Right lobe of liver (tissue), 6 donors: ENCODE results near the gene GPR25. TPM values are rescaled to one million over a fixed set of nuclear protein-coding genes. Genes with fewer than 3 reads are reported as not detected.

Experiments used
- ATAC-seq, 4 donors: fragments of 200-7000 bp; cut with Tn5 transposase; one replicate each; pipeline ENCODE4 v1.9.1; 2020; ENCODE audit warnings: mild to moderate bottlenecking in 4 of 4, moderate library complexity in 4 of 4
- DNase-seq, 3 donors: peaks; one replicate each; pipeline ENCODE4 v3.0.0-alpha.2; 2020
- H3K27ac ChIP-seq, 3 donors: fragments of 200-600 bp; one replicate each; pipeline ENCODE4 v1.8.0; 2022
- H3K27me3 ChIP-seq, 2 donors: fragments of 200-600 bp; one replicate each; pipeline ENCODE4 v1.8.0; 2022
- H3K36me3 ChIP-seq, 4 donors: fragments of 200-600 bp; sonication (generic) in 1 of 4; one replicate each; pipeline versions ENCODE4 v1.5.1 to v1.8.0; 2017 to 2022; ENCODE audit warnings: control low read depth in 1 of 4
- H3K4me1 ChIP-seq, 4 donors: fragments of 200-600 bp; sonication (generic) in 1 of 4; one replicate each; pipeline versions ENCODE4 v1.5.1 to v1.8.0; 2017 to 2022; ENCODE audit warnings: control low read depth in 1 of 4
- H3K4me3 ChIP-seq, 3 donors: fragments of 200-600 bp; one replicate each; pipeline ENCODE4 v1.8.0; 2022
- H3K9me3 ChIP-seq, 4 donors: fragments of 200-600 bp; sonication (generic) in 1 of 4; one replicate each; pipeline versions ENCODE4 v1.5.1 to v1.8.0; 2017 to 2022; ENCODE audit warnings: control low read depth in 1 of 4
- POLR2A ChIP-seq: fragments of 450-650 bp; IDR thresholded peaks from one replicate; pipeline ENCODE4 v1.6.1; 2017; ENCODE audit warnings: antibody characterized with exemption, mild to moderate bottlenecking
- WGBS: methylation state at CpG from one replicate; pipeline ENCODE4 v1.1.6; 2018; ENCODE audit warnings: low coverage, low lambda C conversion rate; ENCODE audit not compliant: insufficient coverage; ENCODE audit errors: missing lambda C conversion rate; 5-methylcytosine and 5-hydroxymethylcytosine counted together
- intact Hi-C, 2 donors: fragments of 100-400 bp; cut with DNase I; formaldehyde crosslinking; loops; one replicate each; pipeline versions ENCODE4 v1.11.2 to v1.14.1; 2022
- total RNA-seq, 6 experiments: library from RNA; depleted of rRNA in 2 of 6; stranded (reverse); fragments of >200 nt in 2 of 6; fragmentation: NEBNext Ultra II Directional in 3 of 6; extraction: Animal tissue kit (Norgen Biotek cat#: 25700) in 3 of 6; gene quantifications; one replicate each; pipeline versions ENCODE4 v1.1.0 to v1.2.4, GENCODE V29; 2016 to 2023
- TF ChIP-seq, protein P1 (sequence below), 4 donors: fragments of 200-600 bp in 3 of 4; fragments of 450-650 bp in 1 of 4; IDR thresholded peaks; one replicate each; pipeline versions ENCODE4 v1.5.1 to v1.8.0; 2016 to 2022; ENCODE audit warnings: antibody characterized with exemption in 4 of 4, mild to moderate bottlenecking in 2 of 4
- donor health status: DM: no; HTN: yes; CAD: no.
- donor health status: DM: no; HTN: no; CAD: no.
- donor health status: DM: no; HTN: no; CAD: no.
- donor health status: DM: no; HTN: yes; CAD: no.
- donor health status: DM: no; HTN: yes; CAD: no.

Gene GPR25
- total RNA-seq, 6 experiments from 2014 or later, result not detected

- DNase-seq, result no peak
- no peaks in the 10 kb centered on the region for H3K27me3 ChIP-seq
- H3K4me3 ChIP-seq, result no peak overlapping the region
- no peak for TF ChIP-seq POLR2A
- TF ChIP-seq, protein P1, sequence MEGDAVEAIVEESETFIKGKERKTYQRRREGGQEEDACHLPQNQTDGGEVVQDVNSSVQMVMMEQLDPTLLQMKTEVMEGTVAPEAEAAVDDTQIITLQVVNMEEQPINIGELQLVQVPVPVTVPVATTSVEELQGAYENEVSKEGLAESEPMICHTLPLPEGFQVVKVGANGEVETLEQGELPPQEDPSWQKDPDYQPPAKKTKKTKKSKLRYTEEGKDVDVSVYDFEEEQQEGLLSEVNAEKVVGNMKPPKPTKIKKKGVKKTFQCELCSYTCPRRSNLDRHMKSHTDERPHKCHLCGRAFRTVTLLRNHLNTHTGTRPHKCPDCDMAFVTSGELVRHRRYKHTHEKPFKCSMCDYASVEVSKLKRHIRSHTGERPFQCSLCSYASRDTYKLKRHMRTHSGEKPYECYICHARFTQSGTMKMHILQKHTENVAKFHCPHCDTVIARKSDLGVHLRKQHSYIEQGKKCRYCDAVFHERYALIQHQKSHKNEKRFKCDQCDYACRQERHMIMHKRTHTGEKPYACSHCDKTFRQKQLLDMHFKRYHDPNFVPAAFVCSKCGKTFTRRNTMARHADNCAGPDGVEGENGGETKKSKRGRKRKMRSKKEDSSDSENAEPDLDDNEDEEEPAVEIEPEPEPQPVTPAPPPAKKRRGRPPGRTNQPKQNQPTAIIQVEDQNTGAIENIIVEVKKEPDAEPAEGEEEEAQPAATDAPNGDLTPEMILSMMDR (IDR thresholded peaks at IDR 0.05), result no peak
- no peaks in the 10 kb centered on the region for H3K9me3 ChIP-seq
- H3K27ac ChIP-seq, result no peak overlapping the region
- H3K36me3 ChIP-seq, result no peaks in the 10 kb centered on the region
- no peak for ATAC-seq
- H3K4me1 ChIP-seq, result peaks cover 0 to 33% (median 4%) of the 10 kb centered on the region in 4 donors
- intact Hi-C loops, result no loop called here
These were observed 20.2 kb downstream of the GPR25 start for GRCh38 chr1:200892958-200893357.

DNA sequence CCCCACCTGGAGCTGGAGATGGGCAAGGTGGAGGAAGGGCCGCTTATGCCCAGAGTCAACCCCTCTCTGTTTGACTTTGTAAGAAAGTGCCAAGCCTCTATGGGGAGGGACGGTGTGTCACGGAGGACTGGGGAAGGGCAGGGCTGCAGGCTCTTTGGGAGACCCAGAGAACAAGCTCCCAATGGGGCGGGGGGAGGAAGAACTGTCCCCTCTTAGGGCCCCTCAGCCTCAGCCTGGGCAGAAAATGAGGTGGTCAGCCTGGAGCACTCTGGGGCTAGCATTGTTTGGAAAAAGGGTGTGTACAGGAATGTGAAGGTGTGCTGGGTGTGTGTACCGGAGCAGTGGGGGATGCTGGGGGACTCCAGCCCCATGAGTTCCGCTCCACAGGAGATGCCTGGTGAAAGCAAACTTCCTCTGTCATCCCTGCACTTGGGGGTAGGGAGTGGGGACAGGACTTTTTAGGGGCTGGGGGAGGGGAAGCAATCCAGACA lies 20.7 kb downstream of the GPR25 start:
- intact Hi-C loops, result no loop called here
- WGBS, result 63% methylated on average over 4 of the region's 6 CpGs
- no peak overlapping the region for H3K4me3 ChIP-seq
- no peaks in the 10 kb centered on the region for H3K27me3 ChIP-seq
- DNase-seq (no peak), ATAC-seq (no peak)
- H3K9me3 ChIP-seq, result no peaks in the 10 kb centered on the region
- no peaks in the 10 kb centered on the region for H3K36me3 ChIP-seq
- H3K27ac ChIP-seq, result no peak overlapping the region
- TF ChIP-seq, protein P1 (IDR thresholded peaks at IDR 0.05), result no peak
- TF ChIP-seq POLR2A, result no peak
- H3K4me1 ChIP-seq, result peaks cover 0 to 29% (median 4%) of the 10 kb centered on the region in 4 donors

- TF ChIP-seq, protein P1 (IDR thresholded peaks at IDR 0.05), result no peak
- TF ChIP-seq POLR2A, result no peak
- Histone ChIP-seq H3K36me3 (no peaks in the 10 kb centered on the region), H3K4me3 (no peak within 1 kb of the TSS), H3K27ac (no peak within 1 kb of the TSS), H3K27me3 (no peaks in the 10 kb centered on the region), H3K4me1 (peaks cover 0 to 28% (median 4%) of the 10 kb centered on the region in 4 donors), H3K9me3 (no peaks in the 10 kb centered on the region)
- DNase-seq (no peak), ATAC-seq (no peak)
- 78% methylated on average over 3 of the region's 15 CpGs for WGBS
- intact Hi-C loops, result no loop called here
These were observed 22.1 kb downstream of the GPR25 start, which contains the start of gene INAVA for GRCh38 chr1:200894712-200895442. TSS of gene INAVA (plus strand) at chr1:200894900. CDS start at chr1:200898401, 3,501 bp downstream.

DNA sequence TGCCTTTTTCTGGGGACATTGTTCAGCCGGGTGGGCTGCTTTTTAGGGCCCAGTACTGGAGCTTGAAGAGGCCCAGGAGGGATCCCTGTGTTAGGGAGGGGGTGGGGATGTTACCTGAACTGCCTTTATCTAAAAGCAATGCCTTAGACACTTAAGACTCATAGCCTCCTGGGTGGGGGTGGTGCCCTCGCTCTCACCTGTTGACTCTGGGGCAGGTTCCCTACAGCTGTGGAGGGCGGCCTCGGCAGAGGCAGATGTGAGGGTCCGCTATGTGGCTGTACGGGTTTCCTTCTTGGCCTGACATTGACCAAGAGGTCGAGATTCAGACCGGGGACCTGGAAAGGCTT lies 22.6 kb downstream of the GPR25 start:
- DNase-seq, result no peak
- WGBS, result 53% methylated on average over 2 of the region's 8 CpGs
- no peak overlapping the region for H3K4me3 ChIP-seq

More for the DNA sequence above, 22.6 kb downstream of the GPR25 start:
- TF ChIP-seq, protein P1 (IDR thresholded peaks at IDR 0.05), result no peak
- no peak for TF ChIP-seq POLR2A
- Histone ChIP-seq H3K9me3 (no peaks in the 10 kb centered on the region), H3K27ac (no peak overlapping the region), H3K36me3 (no peaks in the 10 kb centered on the region), H3K4me1 (peaks cover 0 to 28% (median 4%) of the 10 kb centered on the region in 4 donors), H3K27me3 (no peaks in the 10 kb centered on the region)
- intact Hi-C loops, result no loop called here
- no peak for ATAC-seq
